GM21717 (cell line): ENCODE results near the gene NCKAP5L.
"Not testable (repeated sequence)": the region's sequence is repeated elsewhere in the genome, so short reads cannot be mapped to it uniquely, and the experiment has no call there.

Experiments used
- ATAC-seq: cut with Tn5 transposase; IDR thresholded peaks from one replicate; pipeline ENCODE4 v1.9.1; 2021; ENCODE audit warnings: mild to moderate bottlenecking, moderate library complexity; ENCODE audit not compliant: unreplicated experiment

Gene NCKAP5L

GRCh38 chr12:49784756-49785409 is 43.3 kb downstream of the NCKAP5L start:
- ATAC-seq = no peak

DNA sequence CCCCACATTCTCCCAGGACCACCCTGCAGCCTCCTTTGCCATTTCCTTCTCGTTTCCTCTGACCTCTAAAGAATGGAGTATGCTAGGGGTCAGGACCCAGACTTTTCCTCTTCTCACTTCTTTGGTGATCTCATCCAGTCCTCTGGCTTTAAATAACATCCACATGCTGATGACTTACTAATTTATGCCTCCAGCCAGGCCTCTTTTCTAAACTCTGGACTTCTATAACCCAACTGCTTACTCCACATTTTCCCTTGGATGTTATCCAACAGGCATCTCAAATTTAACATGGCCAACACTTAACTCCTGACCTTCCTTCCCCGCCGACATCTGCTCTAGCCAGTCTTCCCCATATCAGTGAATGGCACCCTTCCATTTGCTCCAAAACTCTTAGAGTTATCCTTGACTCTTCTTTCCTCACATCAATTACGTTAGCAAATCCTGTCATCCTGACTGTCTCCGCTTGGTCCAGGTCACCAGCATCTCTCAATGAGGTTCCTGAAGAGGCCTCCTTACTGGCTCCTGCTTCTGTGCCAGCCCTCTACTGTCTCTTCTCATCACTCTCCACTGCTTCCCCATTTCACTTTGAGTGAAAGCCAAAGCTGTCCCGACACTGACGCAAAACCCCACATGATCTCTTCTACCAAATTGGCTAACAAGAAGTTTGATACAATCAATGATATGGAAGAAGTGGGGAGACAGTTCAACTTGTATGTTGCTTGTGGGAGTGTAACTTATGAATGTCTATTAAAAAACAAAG is 44.1 kb downstream of the NCKAP5L start:
- ATAC-seq = no peak

DNA sequence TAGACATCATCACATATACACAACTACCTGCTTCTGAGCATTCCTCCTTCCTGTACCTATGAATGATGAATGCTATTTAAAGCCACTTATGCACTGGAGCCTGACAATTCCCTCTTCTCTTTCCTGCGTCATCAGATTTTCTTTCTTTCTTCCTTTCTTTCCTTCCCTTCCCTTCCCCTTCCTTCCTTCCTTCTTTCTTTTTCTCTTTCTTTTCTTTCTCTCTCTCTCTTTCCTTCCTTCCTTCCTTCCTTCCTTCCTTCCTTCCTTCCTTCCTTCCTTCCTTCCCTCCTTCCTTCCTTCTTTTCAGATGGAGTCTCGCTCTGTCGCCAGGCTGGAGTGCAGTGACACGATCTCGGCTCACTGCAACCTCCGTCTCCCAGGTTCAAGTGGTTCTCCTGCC is 47.3 kb downstream of the NCKAP5L start:
- ATAC-seq = not testable (repeated sequence)

DNA sequence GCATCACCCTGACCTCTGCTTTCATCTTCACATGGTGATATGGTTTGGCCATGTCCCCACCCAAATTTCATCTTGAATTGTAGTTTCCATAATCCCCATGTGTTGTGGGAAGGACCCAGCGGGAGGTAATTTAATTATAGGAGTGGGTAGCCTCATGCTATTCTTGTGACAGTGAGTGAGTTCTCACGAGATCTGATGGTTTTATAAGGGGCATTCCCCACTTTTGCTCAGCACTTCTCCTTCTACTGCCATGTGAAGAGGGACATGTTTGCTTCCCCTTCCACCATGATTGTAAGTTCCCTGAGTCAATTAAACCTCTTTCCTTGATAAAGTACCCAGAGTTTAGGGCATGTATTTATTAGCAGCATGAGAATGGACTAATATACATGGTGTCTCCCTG is 48.6 kb downstream of the NCKAP5L start:
- ATAC-seq = no peak

GRCh38 chr12:49777800-49778748 is 50.1 kb downstream of the NCKAP5L start:
- no peak for ATAC-seq

- ATAC-seq = no peak
Measured at GRCh38 chr12:49777341-49777740, 50.9 kb downstream of the NCKAP5L start.

- ATAC-seq = no peak
Measured at GRCh38 chr12:49776858-49777257, 51.4 kb downstream of the NCKAP5L start.

DNA sequence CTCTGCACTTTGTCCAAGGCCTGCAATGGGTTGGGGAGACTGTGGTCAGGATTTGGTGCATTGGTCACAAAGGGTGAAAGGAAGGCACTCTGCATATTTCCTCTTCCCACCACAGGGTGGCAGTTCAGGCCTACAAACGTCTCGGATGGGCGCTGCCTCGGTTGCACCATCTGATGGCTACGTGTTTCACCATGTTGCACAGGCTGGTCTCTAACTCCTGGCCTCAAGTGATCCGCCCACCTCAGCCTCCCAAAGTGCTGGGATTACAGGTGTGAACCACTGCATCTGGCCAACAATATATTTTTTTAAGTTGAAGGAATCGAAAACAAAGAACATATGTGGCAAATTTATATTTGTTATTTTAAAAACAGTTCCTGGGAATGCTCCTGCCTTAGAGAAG is 51.8 kb downstream of the NCKAP5L start:
- no peak for ATAC-seq

DNA sequence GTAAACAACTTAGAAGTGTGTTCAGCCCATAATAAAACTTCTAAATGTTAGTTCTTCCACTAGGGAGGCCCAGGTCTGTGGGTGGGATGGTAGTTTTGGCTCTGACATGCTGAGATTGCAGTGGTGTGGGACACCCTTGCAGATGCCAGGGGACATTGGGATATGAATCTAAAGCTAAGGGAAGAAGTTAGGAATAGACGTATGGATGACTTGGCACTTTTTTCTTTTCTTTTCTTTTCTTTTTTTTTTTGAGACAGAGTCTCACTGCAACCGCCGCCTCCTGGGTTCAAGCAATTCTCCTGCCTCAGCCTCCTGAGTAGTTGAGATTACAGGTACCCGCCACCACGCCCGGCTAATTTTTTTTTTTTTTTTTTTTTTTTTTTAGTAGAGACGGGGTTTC is 55.1 kb downstream of the NCKAP5L start:
- ATAC-seq = not testable (repeated sequence)

DNA sequence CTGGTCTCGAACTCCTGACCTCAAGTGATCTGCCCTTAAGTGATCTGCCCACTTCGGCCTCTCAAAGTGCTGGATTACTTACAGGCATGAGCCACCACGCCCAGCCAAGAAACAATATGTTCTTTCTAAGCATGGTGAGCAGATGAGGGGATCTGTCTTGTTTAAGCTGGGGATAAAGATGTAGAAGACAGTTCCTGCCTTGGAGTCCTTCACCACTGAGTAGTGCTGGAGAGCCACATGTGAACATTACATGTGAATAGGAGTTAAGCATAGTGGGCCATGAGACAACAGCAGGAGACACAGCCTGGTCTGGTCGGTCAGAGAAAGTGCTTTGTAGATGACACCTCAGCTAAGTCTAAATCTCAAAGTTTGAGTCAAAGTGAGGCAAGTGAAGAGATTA is 60.9 kb downstream of the NCKAP5L start:
- ATAC-seq = no peak

DNA sequence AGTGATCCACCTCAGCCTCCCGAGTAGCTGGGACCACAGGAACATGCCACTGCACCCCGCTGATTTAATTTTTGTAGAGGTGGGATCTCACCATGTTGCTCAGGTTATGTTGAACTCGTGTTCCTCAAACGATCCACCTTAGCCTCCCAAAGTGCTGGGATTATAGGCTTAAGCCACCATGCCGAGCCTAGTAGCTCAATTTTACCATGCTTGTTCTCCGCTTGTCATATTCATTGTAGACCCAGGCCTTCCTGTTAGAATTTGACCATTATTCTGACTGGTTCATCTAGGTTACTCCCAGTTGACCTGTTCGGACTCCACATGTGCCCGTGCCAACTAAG is 62.1 kb downstream of the NCKAP5L start:
- ATAC-seq = no peak

- ATAC-seq = no peak
Measured at GRCh38 chr12:49764126-49764525, 64.1 kb downstream of the NCKAP5L start.

- no peak for ATAC-seq
Measured at GRCh38 chr12:49763006-49763591, 65.1 kb downstream of the NCKAP5L start.

DNA sequence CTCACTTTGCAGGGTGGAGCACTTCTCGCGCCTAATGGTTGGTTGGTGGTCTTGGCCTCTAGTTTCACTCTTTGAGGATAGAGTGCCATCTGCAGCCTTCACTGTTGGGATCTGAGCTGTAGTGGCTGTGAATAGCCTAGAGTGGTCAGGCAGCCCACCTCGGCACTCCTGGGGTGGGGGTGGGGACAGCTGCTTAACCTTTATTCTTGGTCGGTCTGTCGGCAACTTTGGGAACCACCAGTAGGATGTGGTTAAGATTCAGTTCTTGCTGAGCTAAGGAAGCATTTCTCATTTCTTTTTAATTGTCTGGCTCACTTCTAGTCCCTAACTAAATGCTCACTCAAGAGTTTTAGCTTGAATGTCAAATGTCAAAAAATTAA is 65.8 kb downstream of the NCKAP5L start:
- ATAC-seq = no peak

- ATAC-seq = no peak
Measured at GRCh38 chr12:49761677-49762467, 66.3 kb downstream of the NCKAP5L start.

DNA sequence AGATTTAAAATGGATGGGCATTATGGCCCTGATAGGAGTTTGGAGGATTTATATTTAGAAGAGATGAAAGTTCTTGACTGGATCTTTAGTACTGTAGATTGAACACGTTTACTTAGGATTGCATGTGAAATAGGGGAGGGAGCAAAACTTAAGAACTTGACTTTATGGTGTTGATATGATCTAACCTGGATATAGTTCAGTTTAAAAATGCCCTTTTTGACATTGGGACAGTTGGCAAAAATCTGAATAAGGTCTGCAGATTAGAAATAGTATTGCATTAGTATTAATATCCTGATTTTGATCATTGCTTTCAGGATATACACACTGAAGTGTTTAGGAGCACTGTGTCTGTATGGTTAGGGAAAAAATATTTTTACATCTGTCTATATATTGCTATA is 77.2 kb downstream of the NCKAP5L start:
- no peak for ATAC-seq

DNA sequence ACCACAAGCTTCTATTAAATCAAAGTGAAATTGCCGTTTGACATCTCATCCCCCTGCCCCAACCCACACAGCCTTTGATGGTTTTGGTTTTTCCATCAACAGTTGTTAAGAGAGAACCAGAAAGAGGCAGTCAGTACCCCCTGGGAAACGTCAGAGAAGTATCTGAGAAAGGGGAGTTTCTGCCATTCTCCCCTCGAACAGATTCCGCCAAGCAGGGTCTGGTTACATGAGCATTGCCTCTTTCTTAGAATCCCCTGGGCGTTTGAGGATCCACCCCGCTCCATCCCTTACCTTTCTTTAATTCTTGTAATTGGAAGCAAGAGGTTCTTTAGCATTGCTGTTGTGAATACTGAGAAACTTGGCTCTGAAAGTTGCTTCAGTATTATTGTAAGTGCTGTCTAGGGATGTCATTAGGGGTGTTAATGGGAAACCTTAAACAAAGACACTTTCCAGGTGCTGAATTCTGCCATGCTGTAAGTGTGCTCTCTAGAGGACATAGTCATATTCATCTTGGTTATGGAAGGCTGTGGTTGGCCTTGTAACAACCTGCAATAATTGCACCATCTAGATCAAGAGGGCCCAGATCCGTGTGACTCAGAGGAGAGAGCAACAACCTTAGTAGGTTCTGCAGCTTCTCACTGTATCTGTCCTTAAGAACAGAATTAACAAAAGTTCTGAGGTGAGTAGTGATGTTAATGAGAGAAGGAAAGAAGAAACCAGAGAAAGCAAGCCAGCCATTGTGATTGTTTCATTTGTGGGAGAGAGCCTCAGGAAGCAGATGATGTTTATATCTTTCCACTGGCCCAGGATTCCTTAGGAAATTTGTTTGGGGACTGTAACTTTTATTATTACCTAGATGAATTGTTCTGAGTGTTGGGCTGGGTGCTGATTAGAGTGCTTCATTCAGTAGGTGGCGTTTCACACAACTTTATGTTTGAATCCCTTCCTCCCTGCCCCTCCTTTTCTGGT is 77.9 kb downstream of the NCKAP5L start:
- ATAC-seq = no peak

GRCh38 chr12:49748800-49749199 is 79.4 kb downstream of the NCKAP5L start:
- ATAC-seq = no peak

DNA sequence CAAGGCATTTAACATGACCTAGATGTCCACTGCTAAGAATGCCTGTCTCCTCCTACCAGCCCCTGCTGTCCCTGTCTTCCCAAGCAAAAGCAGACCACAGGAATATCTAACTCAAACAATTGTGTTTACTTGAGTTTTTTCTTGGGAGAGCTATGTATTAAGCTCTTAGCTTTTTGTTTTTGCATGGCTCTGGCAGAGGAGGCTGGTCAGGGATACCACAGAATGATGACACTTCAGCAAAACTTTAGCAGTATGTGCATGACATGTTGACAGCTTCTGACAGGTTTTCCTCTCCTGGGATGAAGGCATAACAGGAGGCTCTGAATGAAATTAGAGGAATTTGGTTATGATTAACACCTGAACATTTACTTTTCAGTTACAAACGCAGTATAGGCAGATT is 79.9 kb downstream of the NCKAP5L start:
- no peak for ATAC-seq
